B cell (primary cell): ENCODE measurements around the gene ATG4D. TPM values are rescaled to one million over a fixed set of nuclear protein-coding genes. Genes with fewer than 3 reads are reported as not detected.

Source experiments
- ATAC-seq: fragments of 200-7000 bp; cut with Tn5 transposase; one replicate; pipeline ENCODE4 v1.10.0; 2021; ENCODE audit warnings: low read depth, mild to moderate bottlenecking, moderate number of reproducible peaks, moderate library complexity
- CTCF ChIA-PET: fragments of 350-600 bp; sonication (Branson Sonifier 250); formaldehyde crosslinking; loops from one replicate; lab custom pipeline; 2021; ENCODE audit warnings: antibody characterized with exemption, inconsistent platforms; lab: Charles Lee
- POLR2A ChIA-PET: fragments of 350-600 bp; sonication (Branson Sonifier 250); formaldehyde crosslinking; loops from one replicate; lab custom pipeline; 2021; ENCODE audit warnings: antibody characterized with exemption; lab: Charles Lee
- DNase-seq: peaks from one replicate; pipeline ENCODE4 v3.0.0; 2013
- H2AFZ ChIP-seq: 2 replicates; pipeline ENCODE4 v1.6.1; 2012; ENCODE audit warnings: mild to moderate bottlenecking, low read depth, low read length; ENCODE audit not compliant: insufficient read depth, poor library complexity, severe bottlenecking
- H3K27ac ChIP-seq, 2 donors: 1 replicate in 1 of 2; 2 replicates in 1 of 2; pipeline ENCODE4 v1.5.1; 2012 to 2013; ENCODE audit warnings: low read length in 2 of 2, mild to moderate bottlenecking in 2 of 2, moderate library complexity in 1 of 2
- H3K27me3 ChIP-seq, 4 experiments: fragments of 200-600 bp in 1 of 4; sonication (generic) in 1 of 4; replicated peaks in 1 of 4; 1 replicate in 2 of 4; 2 replicates in 2 of 4; pipeline versions ENCODE4 v1.6.1 to v1.7.0; 2013 to 2016; ENCODE audit warnings: low read length in 3 of 4, mild to moderate bottlenecking in 2 of 4, mixed read lengths in 1 of 4, moderate library complexity in 1 of 4; ENCODE audit not compliant: insufficient read depth in 4 of 4, control insufficient read depth in 3 of 4; ENCODE audit errors: control extremely low read depth in 1 of 4
- H3K36me3 ChIP-seq, 2 experiments: replicated peaks in 1 of 2; 1 replicate in 1 of 2; 2 replicates in 1 of 2; pipeline versions ENCODE4 v1.6.1 to v1.7.1; 2013; ENCODE audit warnings: low read length in 1 of 2; ENCODE audit not compliant: insufficient read depth in 2 of 2, control insufficient read depth in 1 of 2; ENCODE audit errors: control extremely low read depth in 1 of 2, extremely low read depth in 1 of 2
- H3K4me1 ChIP-seq, 2 donors: fragments of 200-600 bp in 1 of 2; sonication (generic) in 1 of 2; 1 replicate in 1 of 2; 2 replicates in 1 of 2; pipeline versions ENCODE4 v1.5.1 to v1.6.1; 2013 to 2017; ENCODE audit warnings: low read length in 2 of 2; ENCODE audit not compliant: control insufficient read depth in 2 of 2, insufficient read depth in 2 of 2
- H3K4me2 ChIP-seq: replicated peaks from 2 replicates; pipeline ENCODE3; 2012; ENCODE audit warnings: mild to moderate bottlenecking, low read depth, low read length; ENCODE audit not compliant: poor library complexity, severe bottlenecking
- H3K4me3 ChIP-seq, 5 experiments: fragments of 200-600 bp in 1 of 5; sonication (generic) in 1 of 5; 1 replicate in 3 of 5; 2 replicates in 2 of 5; pipeline versions ENCODE4 v1.5.1 to v1.7.0; 2011 to 2016; ENCODE audit warnings: low read length in 4 of 5, mild to moderate bottlenecking in 4 of 5, low read depth in 2 of 5, control low read depth in 1 of 5, moderate library complexity in 1 of 5; ENCODE audit not compliant: insufficient read depth in 1 of 5; ENCODE audit errors: control extremely low read depth in 1 of 5, extremely low read depth in 1 of 5
- H3K79me2 ChIP-seq: fragments of 200-600 bp; sonication (generic); one replicate; pipeline ENCODE4 v1.6.0; 2016; ENCODE audit warnings: low read length; ENCODE audit not compliant: control insufficient read depth, insufficient read depth
- H3K9ac ChIP-seq: fragments of 200-600 bp; sonication (generic); 2 replicates; pipeline ENCODE4 v1.6.1; 2017; ENCODE audit warnings: mild to moderate bottlenecking, low read length, moderate library complexity
- H3K9me3 ChIP-seq, 3 donors: one replicate each; pipeline versions ENCODE4 v1.6.1 to v1.7.1; 2013; ENCODE audit warnings: low read length in 2 of 3; ENCODE audit not compliant: control insufficient read depth in 2 of 3, insufficient read depth in 1 of 3; ENCODE audit errors: control extremely low read depth in 1 of 3
- H4K20me1 ChIP-seq: 2 replicates; pipeline ENCODE4 v1.6.0; 2012; ENCODE audit warnings: mild to moderate bottlenecking, low read length; ENCODE audit not compliant: insufficient read depth, control insufficient read depth, poor library complexity, severe bottlenecking
- H3K27ac Mint-ChIP-seq: one replicate; pipeline ENCODE4 v1.8.0; 2021; ENCODE audit warnings: mixed read lengths
- H3K27me3 Mint-ChIP-seq: one replicate; pipeline ENCODE4 v1.8.0; 2021; ENCODE audit warnings: mixed read lengths
- H3K4me1 Mint-ChIP-seq: one replicate; pipeline ENCODE4 v1.8.0; 2021; ENCODE audit warnings: mixed read lengths
- H3K4me3 Mint-ChIP-seq: one replicate; pipeline ENCODE4 v1.8.0; 2021; ENCODE audit warnings: mixed read lengths
- H3K9me3 Mint-ChIP-seq: one replicate; pipeline ENCODE4 v1.8.0; 2022; ENCODE audit warnings: mixed read lengths; ENCODE audit not compliant: insufficient read depth
- EZH2 ChIP-seq: IDR thresholded peaks from 2 replicates; pipeline ENCODE4 v1.6.1; 2012; ENCODE audit warnings: borderline replicate concordance, low read depth, mild to moderate bottlenecking, moderate library complexity, low read length; ENCODE audit not compliant: insufficient read depth, poor library complexity, severe bottlenecking
- WGBS: methylation state at CpG from one replicate; pipeline ENCODE4 v1.1.5; 2013; ENCODE audit warnings: missing lambda C conversion rate; ENCODE audit not compliant: insufficient coverage; 5-methylcytosine and 5-hydroxymethylcytosine counted together
- intact Hi-C: fragments of 100-400 bp; cut with micrococcal nuclease; formaldehyde crosslinking; loops from one replicate; pipeline ENCODE4 v1.10.0; 2022
- polyA plus RNA-seq: library from polyadenylated mRNA; depleted of rRNA; stranded (reverse); fragments of >200 nt; gene quantifications from 2 replicates; pipeline ENCODE4 v1.2.3, GENCODE V29; 2012
- total RNA-seq, 2 donors: library from RNA; stranded (reverse); fragments of 120-200 nt in 1 of 2; gene quantifications; 1 replicate in 1 of 2; 2 replicates in 1 of 2; pipeline versions ENCODE4 v1.2.3 to v1.2.4, GENCODE V29; 2013 to 2022
- TF ChIP-seq, protein P1 (sequence below): fragments of 200-600 bp; IDR thresholded peaks from one replicate; pipeline ENCODE4 v1.8.0; 2022; ENCODE audit warnings: antibody characterized with exemption, mild to moderate bottlenecking

ATG4D gene
- total and polyA plus RNA-seq, 2 donors (not counting 1 experiment from before 2014, with no cell fraction given) = 58.8 to 75.5 TPM

GRCh38 chr19:10580979-10581631, 37.4 kb downstream of the ATG4D start:
- Mint-ChIP-seq H3K9me3 (no peaks in the 10 kb centered on the region), H3K27ac (peak overlapping the region; percentile 16), H3K4me1 (peaks cover 16% of the 10 kb centered on the region), H3K4me3 (peak overlapping the region; percentile 30), H3K27me3 (no peaks in the 10 kb centered on the region)
- H3K4me3 ChIP-seq = peak overlapping the region in 1 of 5 experiments; percentile 2
- H4K20me1 ChIP-seq = no peaks in the 10 kb centered on the region
- CTCF ChIA-PET = interaction anchor here (0.7 to 9.2 kb wide), 49 partner anchors 10 to 736 kb away, joined by 3 to 464 read pairs (median 6); partner anchors contain the start of genes ATG4D, KEAP1, QTRT1 and SLC44A2
- peaks cover 4 to 8% of the 10 kb centered on the region in 2 donors for H3K4me1 ChIP-seq
- H3K36me3 ChIP-seq = no peaks in the 10 kb centered on the region
- no peak overlapping the region for H3K9ac ChIP-seq
- WGBS = 27% methylated on average over 29 of the region's 31 CpGs
- no peak overlapping the region for H3K27ac ChIP-seq
- ATAC-seq (peak; percentile 99), DNase-seq (peak; percentile 93)
- H3K79me2 ChIP-seq = peaks cover 9% of the 10 kb centered on the region
- no peaks in the 10 kb centered on the region for H3K27me3 ChIP-seq
- no peaks in the 10 kb centered on the region for H3K9me3 ChIP-seq
- peak overlapping the region; percentile 47 for H3K4me2 ChIP-seq
- intact Hi-C loops = loop anchor here (1.0 to 5.0 kb wide), 5 partner anchors 22 to 118 kb away; no protein-coding TSS in a partner anchor
- POLR2A ChIA-PET = interaction anchor here (0.5 to 2.5 kb wide), 10 partner anchors 21 to 149 kb away, joined by 3 to 29 read pairs (median 3); partner anchors contain the start of genes KEAP1 and QTRT1
- H2AFZ ChIP-seq = peak overlapping the region; percentile 52
- TF ChIP-seq EZH2 = no peak
- TF ChIP-seq, protein P1, sequence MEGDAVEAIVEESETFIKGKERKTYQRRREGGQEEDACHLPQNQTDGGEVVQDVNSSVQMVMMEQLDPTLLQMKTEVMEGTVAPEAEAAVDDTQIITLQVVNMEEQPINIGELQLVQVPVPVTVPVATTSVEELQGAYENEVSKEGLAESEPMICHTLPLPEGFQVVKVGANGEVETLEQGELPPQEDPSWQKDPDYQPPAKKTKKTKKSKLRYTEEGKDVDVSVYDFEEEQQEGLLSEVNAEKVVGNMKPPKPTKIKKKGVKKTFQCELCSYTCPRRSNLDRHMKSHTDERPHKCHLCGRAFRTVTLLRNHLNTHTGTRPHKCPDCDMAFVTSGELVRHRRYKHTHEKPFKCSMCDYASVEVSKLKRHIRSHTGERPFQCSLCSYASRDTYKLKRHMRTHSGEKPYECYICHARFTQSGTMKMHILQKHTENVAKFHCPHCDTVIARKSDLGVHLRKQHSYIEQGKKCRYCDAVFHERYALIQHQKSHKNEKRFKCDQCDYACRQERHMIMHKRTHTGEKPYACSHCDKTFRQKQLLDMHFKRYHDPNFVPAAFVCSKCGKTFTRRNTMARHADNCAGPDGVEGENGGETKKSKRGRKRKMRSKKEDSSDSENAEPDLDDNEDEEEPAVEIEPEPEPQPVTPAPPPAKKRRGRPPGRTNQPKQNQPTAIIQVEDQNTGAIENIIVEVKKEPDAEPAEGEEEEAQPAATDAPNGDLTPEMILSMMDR = peak; percentile 98

DNA sequence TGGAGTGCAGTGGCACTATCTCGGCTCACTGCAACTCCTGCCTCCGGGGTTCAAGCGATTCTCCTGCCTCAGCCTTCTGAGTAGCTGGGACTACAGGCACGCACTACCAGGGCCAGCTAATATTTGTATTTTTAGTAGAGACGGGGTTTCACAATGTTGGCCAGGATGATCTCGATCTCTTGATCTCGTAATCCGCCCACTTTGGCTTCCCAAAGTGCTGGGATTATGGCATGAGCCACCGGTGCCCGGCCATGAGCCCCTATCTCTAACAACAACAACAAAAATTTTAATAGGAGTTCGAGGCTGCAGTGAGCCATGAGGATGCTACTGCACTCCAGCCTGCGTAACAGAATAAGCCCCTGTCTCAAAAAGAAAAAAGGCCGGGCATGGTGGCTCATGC, 38.4 kb downstream of the ATG4D start:
- no peak overlapping the region for H3K4me3 ChIP-seq
- WGBS = 94% methylated on average over 13 of the region's 13 CpGs
- H3K9me3 Mint-ChIP-seq = no peaks in the 10 kb centered on the region
- no peak overlapping the region for H3K4me3 Mint-ChIP-seq
- ATAC-seq (no peak), DNase-seq (no peak)
- no peak overlapping the region for H3K9ac ChIP-seq
- H3K27ac ChIP-seq = no peak overlapping the region
- TF ChIP-seq, protein P1 = no peak
- TF ChIP-seq EZH2 = no peak
- intact Hi-C loops = loop anchor here (5.0 kb wide), 1 partner anchor 35 kb away; no protein-coding TSS in a partner anchor
- peaks cover 16% of the 10 kb centered on the region for H3K4me1 Mint-ChIP-seq
- no peak overlapping the region for H3K27ac Mint-ChIP-seq
- no peaks in the 10 kb centered on the region for H4K20me1 ChIP-seq
- peaks cover 4 to 8% of the 10 kb centered on the region in 2 donors for H3K4me1 ChIP-seq
- no peaks in the 10 kb centered on the region for H3K27me3 ChIP-seq
- H2AFZ ChIP-seq = no peak overlapping the region
- H3K36me3 ChIP-seq = no peaks in the 10 kb centered on the region
- ChIA-PET POLR2A (interaction anchor here (0.7 to 2.5 kb wide), 4 partner anchors 21 to 64 kb away, joined by 3 to 29 read pairs (median 6); no protein-coding TSS in a partner anchor), CTCF (interaction anchor here (0.7 to 9.2 kb wide), 28 partner anchors 9 to 135 kb away, joined by 3 to 464 read pairs (median 10); partner anchors contain the start of gene QTRT1)
- no peaks in the 10 kb centered on the region for H3K27me3 Mint-ChIP-seq
- H3K4me2 ChIP-seq = no peak overlapping the region
- no peaks in the 10 kb centered on the region for H3K9me3 ChIP-seq
- peaks cover 9% of the 10 kb centered on the region for H3K79me2 ChIP-seq
